ENCODE results near the gene DICER1. TPM values are rescaled to one million over a fixed set of nuclear protein-coding genes. Genes with fewer than 3 reads are reported as not detected.

The DICER1 gene
- total and polyA plus RNA-seq, 2 donors (not counting 3 experiments of a cell fraction or from before 2014, with no cell fraction given): 8.3 to 43.6 TPM

- dilution Hi-C loops (cut with MboI; ENCODE audit: extremely low pct_ligation_motif_present, low sequenced_read_pairs) (no loop called here), intact Hi-C loops (cut with micrococcal nuclease) (no loop called here)
- Histone ChIP-seq H3K4me3 (replicated peaks in 1 of 3; ENCODE audit: insufficient read depth in 1 of 3, low read depth in 1 of 3, low read length in 3 of 3) (no peak overlapping the region), H3K4me2 (ENCODE audit: insufficient read depth, low read length) (no peak overlapping the region), H4K20me1 (replicated peaks; ENCODE audit: control insufficient read depth, extremely low read depth, insufficient read depth, low read length) (no peaks in the 10 kb centered on the region), H3K9me1 (replicated peaks; ENCODE audit: control insufficient read depth, extremely low read depth, insufficient read depth, low read length) (no peaks in the 10 kb centered on the region), H3K9me3 (replicated peaks; ENCODE audit: control insufficient read depth, insufficient read depth, low read length) (no peaks in the 10 kb centered on the region), H3K79me2 (ENCODE audit: control insufficient read depth, insufficient read depth, low read length) (no peaks in the 10 kb centered on the region), H2AFZ (ENCODE audit: low read depth, low read length) (no peak overlapping the region), H3K9ac (replicated peaks; ENCODE audit: extremely low read depth, insufficient read depth, low read length) (no peak overlapping the region), H3K36me3 (ENCODE audit: control insufficient read depth in 2 of 2, extremely low read depth in 1 of 2, insufficient read depth in 2 of 2, low read length in 2 of 2) (no peaks in the 10 kb centered on the region), H3K4me1 (ENCODE audit: control insufficient read depth, extremely low read depth, insufficient read depth, low read length) (no peaks in the 10 kb centered on the region), H3K27ac (ENCODE audit: insufficient read depth, low read depth, low read length) (no peak overlapping the region), H3K27me3 (ENCODE audit: control insufficient read depth in 2 of 2, insufficient read depth in 2 of 2, low read length in 2 of 2) (no peaks in the 10 kb centered on the region)
- FAIRE-seq (no peak), DNase-seq (ENCODE audit: low read depth, low spot score) (no peak)
- POLR2A ChIA-PET: no interaction called here
- BruUV-seq (replicated peaks): no TSS peak
- CTCF ChIA-PET: no interaction called here
- TF ChIP-seq POLR2AphosphoS5 (IDR thresholded peaks at IDR 0.05; ENCODE audit: insufficient read depth, low read depth, low read length) (no peak), JUN (IDR thresholded peaks at IDR 0.05; ENCODE audit: borderline replicate concordance, insufficient read depth, insufficient read length, low read depth) (no peak), MAX (IDR thresholded peaks at IDR 0.05; ENCODE audit: insufficient read depth, insufficient read length) (no peak), MYC (IDR thresholded peaks at IDR 0.05; ENCODE audit: low read depth, low read length) (no peak), FOS (IDR thresholded peaks at IDR 0.05; ENCODE audit: borderline replicate concordance, insufficient read depth, low read length) (no peak), POLR2A (IDR thresholded peaks at IDR 0.05; ENCODE audit: low read depth, low read length) (no peak), EZH2 (IDR thresholded peaks at IDR 0.05; ENCODE audit: borderline replicate concordance, low read depth, low read length, severe bottlenecking) (no peak), GATA2 (IDR thresholded peaks at IDR 0.05; ENCODE audit: insufficient read depth, insufficient read length, low read depth, low read length) (no peak)
- TF ChIP-seq, protein P1, sequence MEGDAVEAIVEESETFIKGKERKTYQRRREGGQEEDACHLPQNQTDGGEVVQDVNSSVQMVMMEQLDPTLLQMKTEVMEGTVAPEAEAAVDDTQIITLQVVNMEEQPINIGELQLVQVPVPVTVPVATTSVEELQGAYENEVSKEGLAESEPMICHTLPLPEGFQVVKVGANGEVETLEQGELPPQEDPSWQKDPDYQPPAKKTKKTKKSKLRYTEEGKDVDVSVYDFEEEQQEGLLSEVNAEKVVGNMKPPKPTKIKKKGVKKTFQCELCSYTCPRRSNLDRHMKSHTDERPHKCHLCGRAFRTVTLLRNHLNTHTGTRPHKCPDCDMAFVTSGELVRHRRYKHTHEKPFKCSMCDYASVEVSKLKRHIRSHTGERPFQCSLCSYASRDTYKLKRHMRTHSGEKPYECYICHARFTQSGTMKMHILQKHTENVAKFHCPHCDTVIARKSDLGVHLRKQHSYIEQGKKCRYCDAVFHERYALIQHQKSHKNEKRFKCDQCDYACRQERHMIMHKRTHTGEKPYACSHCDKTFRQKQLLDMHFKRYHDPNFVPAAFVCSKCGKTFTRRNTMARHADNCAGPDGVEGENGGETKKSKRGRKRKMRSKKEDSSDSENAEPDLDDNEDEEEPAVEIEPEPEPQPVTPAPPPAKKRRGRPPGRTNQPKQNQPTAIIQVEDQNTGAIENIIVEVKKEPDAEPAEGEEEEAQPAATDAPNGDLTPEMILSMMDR (IDR thresholded peaks at IDR 0.05; ENCODE audit: extremely low read depth in 1 of 2, insufficient read depth in 1 of 2, low read depth in 1 of 2, low read length in 2 of 2): no peak
These were observed 114.0 kb downstream of the DICER1 start for GRCh38 chr14:95043314-95043713.
